ENCODE data around the gene PTPRD.
"Not testable (repeated sequence)": the region's sequence is repeated elsewhere in the genome, so short reads cannot be mapped to it uniquely, and the experiment has no call there.

PTPRD gene

DNA sequence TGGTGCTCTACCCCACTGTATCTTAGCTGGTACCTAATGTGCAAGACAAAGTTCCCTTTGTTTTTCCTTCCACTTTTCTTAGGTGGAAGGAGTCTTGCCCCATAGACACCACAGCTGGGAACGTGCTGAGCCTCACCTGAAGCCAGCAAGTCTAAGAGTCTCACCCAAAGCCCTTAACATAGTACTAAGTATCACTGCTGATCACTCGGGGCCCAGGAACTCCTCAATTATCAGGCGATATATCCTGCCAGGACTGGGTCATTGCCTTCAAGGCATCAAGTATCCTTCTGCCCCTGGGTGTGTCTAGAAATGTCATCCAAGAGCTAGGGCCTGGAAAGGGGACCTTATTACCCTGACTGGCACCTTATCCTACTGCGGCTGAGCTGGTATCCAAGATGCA, 123.9 kb downstream of the PTPRD start:
- Histone ChIP-seq H3K9ac (ENCODE audit: insufficient read length, low read depth) (no peak overlapping the region), H3K27me3 (ENCODE audit: insufficient read depth, insufficient read length) (no peaks in the 10 kb centered on the region), H3K9me3 (ENCODE audit: insufficient read depth, low read length) (no peaks in the 10 kb centered on the region), H3K36me3 (ENCODE audit: insufficient read depth, insufficient read length, low read length) (no peaks in the 10 kb centered on the region), H3K4me1 (ENCODE audit: insufficient read depth, insufficient read length) (no peaks in the 10 kb centered on the region), H3K4me3 (ENCODE audit: insufficient read length, low read depth) (no peak overlapping the region)
- DNase-seq (ENCODE audit: low read depth, low spot score), result no peak
- TF ChIP-seq YY1 (IDR thresholded peaks at IDR 0.05; ENCODE audit: insufficient read depth, insufficient read length) (no peak), SUZ12 (IDR thresholded peaks at IDR 0.05; ENCODE audit: extremely low read depth, insufficient read depth, insufficient read length) (no peak), ZNF274 (IDR thresholded peaks at IDR 0.05; ENCODE audit: low read depth, low read length) (no peak)

DNA sequence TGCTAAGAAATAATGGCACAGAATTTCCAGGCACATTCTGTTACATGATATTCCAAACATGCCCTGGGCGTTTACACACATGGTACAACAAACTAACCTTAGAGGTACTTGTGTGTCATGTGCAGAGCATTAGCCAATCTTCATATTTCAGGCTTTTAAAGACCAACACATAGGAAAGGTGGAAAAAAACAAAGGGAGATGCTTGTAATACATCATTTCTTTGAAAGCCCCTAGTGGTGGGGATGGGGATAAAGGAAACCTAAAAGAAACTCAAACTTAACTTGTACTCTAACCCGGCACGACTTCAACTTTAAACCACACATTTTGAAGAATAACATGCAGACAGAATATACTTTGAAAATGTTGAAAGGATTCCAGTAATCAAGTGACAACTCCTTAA, 133.6 kb downstream of the PTPRD start:
- Histone ChIP-seq H3K4me3 (ENCODE audit: insufficient read length, low read depth) (no peak overlapping the region), H3K36me3 (ENCODE audit: insufficient read depth, insufficient read length, low read length) (no peaks in the 10 kb centered on the region), H3K9ac (ENCODE audit: insufficient read length, low read depth) (no peak overlapping the region), H3K27me3 (ENCODE audit: insufficient read depth, insufficient read length) (no peaks in the 10 kb centered on the region), H3K4me1 (ENCODE audit: insufficient read depth, insufficient read length) (no peaks in the 10 kb centered on the region), H3K9me3 (ENCODE audit: insufficient read depth, low read length) (no peaks in the 10 kb centered on the region)
- TF ChIP-seq SUZ12 (IDR thresholded peaks at IDR 0.05; ENCODE audit: extremely low read depth, insufficient read depth, insufficient read length) (no peak), ZNF274 (IDR thresholded peaks at IDR 0.05; ENCODE audit: low read depth, low read length) (no peak), YY1 (IDR thresholded peaks at IDR 0.05; ENCODE audit: insufficient read depth, insufficient read length) (no peak)
- no peak for DNase-seq (ENCODE audit: low read depth, low spot score)

- not testable (repeated sequence) for H3K9me3 ChIP-seq (ENCODE audit: insufficient read depth, low read length); H3K4me3 ChIP-seq (ENCODE audit: insufficient read length, low read depth); H3K4me1 ChIP-seq (ENCODE audit: insufficient read depth, insufficient read length); DNase-seq (ENCODE audit: low read depth, low spot score); H3K36me3 ChIP-seq (ENCODE audit: insufficient read depth, insufficient read length, low read length); H3K27me3 ChIP-seq (ENCODE audit: insufficient read depth, insufficient read length); H3K9ac ChIP-seq (ENCODE audit: insufficient read length, low read depth)
These were observed 163.6 kb downstream of the PTPRD start for GRCh38 chr9:10449201-10449617.

GRCh38 chr9:10447036-10447435, 165.8 kb downstream of the PTPRD start:
- Histone ChIP-seq H3K36me3 (ENCODE audit: insufficient read depth, insufficient read length, low read length) (no peaks in the 10 kb centered on the region), H3K4me1 (ENCODE audit: insufficient read depth, insufficient read length) (no peaks in the 10 kb centered on the region), H3K27me3 (ENCODE audit: insufficient read depth, insufficient read length) (no peaks in the 10 kb centered on the region), H3K9me3 (ENCODE audit: insufficient read depth, low read length) (no peaks in the 10 kb centered on the region; the same call in 1 of the 2 replicates), H3K9ac (ENCODE audit: insufficient read length, low read depth) (no peak overlapping the region), H3K4me3 (ENCODE audit: insufficient read length, low read depth) (no peak overlapping the region)
- no peak for DNase-seq (ENCODE audit: low read depth, low spot score)
- no peak for TF ChIP-seq YY1 (IDR thresholded peaks at IDR 0.05; ENCODE audit: insufficient read depth, insufficient read length)
- no peak for TF ChIP-seq SUZ12 (IDR thresholded peaks at IDR 0.05; ENCODE audit: extremely low read depth, insufficient read depth, insufficient read length)
- TF ChIP-seq ZNF274 (IDR thresholded peaks at IDR 0.05; ENCODE audit: low read depth, low read length), result no peak

GRCh38 chr9:10443868-10444204, 169.0 kb downstream of the PTPRD start:
- Histone ChIP-seq H3K9me3 (ENCODE audit: insufficient read depth, low read length) (no peaks in the 10 kb centered on the region), H3K4me3 (ENCODE audit: insufficient read length, low read depth) (no peak overlapping the region), H3K9ac (ENCODE audit: insufficient read length, low read depth) (no peak overlapping the region), H3K36me3 (ENCODE audit: insufficient read depth, insufficient read length, low read length) (no peaks in the 10 kb centered on the region), H3K4me1 (ENCODE audit: insufficient read depth, insufficient read length) (no peaks in the 10 kb centered on the region), H3K27me3 (ENCODE audit: insufficient read depth, insufficient read length) (no peaks in the 10 kb centered on the region)
- DNase-seq (ENCODE audit: low read depth, low spot score), result no peak
- no peak for TF ChIP-seq ZNF274 (IDR thresholded peaks at IDR 0.05; ENCODE audit: low read depth, low read length)
- TF ChIP-seq YY1 (IDR thresholded peaks at IDR 0.05; ENCODE audit: insufficient read depth, insufficient read length), result no peak
- no peak for TF ChIP-seq SUZ12 (IDR thresholded peaks at IDR 0.05; ENCODE audit: extremely low read depth, insufficient read depth, insufficient read length)

GRCh38 chr9:10443181-10443867, 169.5 kb downstream of the PTPRD start:
- Histone ChIP-seq H3K4me3 (ENCODE audit: insufficient read length, low read depth) (no peak overlapping the region), H3K9me3 (ENCODE audit: insufficient read depth, low read length) (no peaks in the 10 kb centered on the region), H3K4me1 (ENCODE audit: insufficient read depth, insufficient read length) (no peaks in the 10 kb centered on the region), H3K9ac (ENCODE audit: insufficient read length, low read depth) (no peak overlapping the region), H3K36me3 (ENCODE audit: insufficient read depth, insufficient read length, low read length) (no peaks in the 10 kb centered on the region), H3K27me3 (ENCODE audit: insufficient read depth, insufficient read length) (no peaks in the 10 kb centered on the region)
- no peak for TF ChIP-seq ZNF274 (IDR thresholded peaks at IDR 0.05; ENCODE audit: low read depth, low read length)
- no peak for TF ChIP-seq YY1 (IDR thresholded peaks at IDR 0.05; ENCODE audit: insufficient read depth, insufficient read length)
- TF ChIP-seq SUZ12 (IDR thresholded peaks at IDR 0.05; ENCODE audit: extremely low read depth, insufficient read depth, insufficient read length), result no peak
- DNase-seq (ENCODE audit: low read depth, low spot score), result no peak

GRCh38 chr9:10438955-10439354, 173.8 kb downstream of the PTPRD start:
- H3K27me3 ChIP-seq (ENCODE audit: insufficient read depth, insufficient read length), result no peaks in the 10 kb centered on the region
- no peaks in the 10 kb centered on the region for H3K9me3 ChIP-seq (ENCODE audit: insufficient read depth, low read length)
- H3K36me3 ChIP-seq (ENCODE audit: insufficient read depth, insufficient read length, low read length), result no peaks in the 10 kb centered on the region
- no peak overlapping the region for H3K4me3 ChIP-seq (ENCODE audit: insufficient read length, low read depth)
- H3K9ac ChIP-seq (ENCODE audit: insufficient read length, low read depth), result no peak overlapping the region
- no peaks in the 10 kb centered on the region for H3K4me1 ChIP-seq (ENCODE audit: insufficient read depth, insufficient read length)
- TF ChIP-seq ZNF274 (IDR thresholded peaks at IDR 0.05; ENCODE audit: low read depth, low read length) (no peak), YY1 (IDR thresholded peaks at IDR 0.05; ENCODE audit: insufficient read depth, insufficient read length) (no peak)
- no peak for DNase-seq (ENCODE audit: low read depth, low spot score)

DNA sequence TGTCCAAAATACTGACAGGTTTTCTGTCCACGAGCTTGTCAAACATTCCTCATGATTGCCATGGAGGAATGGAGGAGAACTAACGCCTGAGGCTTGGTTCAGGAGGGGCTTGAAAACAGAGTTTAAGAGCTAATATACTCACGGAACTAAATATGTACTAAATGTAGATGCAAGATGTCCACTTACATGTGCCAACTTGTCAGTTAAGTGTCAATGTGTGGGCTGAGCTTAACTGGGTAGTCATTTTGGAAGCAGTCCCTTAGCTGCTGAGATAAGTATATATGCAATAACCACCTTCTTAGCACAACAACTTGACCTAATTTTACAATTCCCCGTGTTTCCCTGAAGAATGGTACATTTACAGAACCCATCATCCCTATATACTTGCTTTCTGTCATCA, 176.0 kb downstream of the PTPRD start:
- no peak for DNase-seq (ENCODE audit: low read depth, low spot score)
- H3K4me3 ChIP-seq (ENCODE audit: insufficient read length, low read depth), result no peak overlapping the region
- TF ChIP-seq SUZ12 (IDR thresholded peaks at IDR 0.05; ENCODE audit: extremely low read depth, insufficient read depth, insufficient read length), result no peak
- no peak for TF ChIP-seq ZNF274 (IDR thresholded peaks at IDR 0.05; ENCODE audit: low read depth, low read length)
- TF ChIP-seq YY1 (IDR thresholded peaks at IDR 0.05; ENCODE audit: insufficient read depth, insufficient read length), result no peak

More for the DNA sequence above, 176.0 kb downstream of the PTPRD start:
- Histone ChIP-seq H3K4me1 (ENCODE audit: insufficient read depth, insufficient read length) (no peaks in the 10 kb centered on the region), H3K27me3 (ENCODE audit: insufficient read depth, insufficient read length) (no peaks in the 10 kb centered on the region), H3K36me3 (ENCODE audit: insufficient read depth, insufficient read length, low read length) (no peaks in the 10 kb centered on the region), H3K9me3 (ENCODE audit: insufficient read depth, low read length) (no peaks in the 10 kb centered on the region), H3K9ac (ENCODE audit: insufficient read length, low read depth) (no peak overlapping the region)
